IMR-90 (cell line): ENCODE measurements around the gene PHACTR2. TPM values are rescaled to one million over a fixed set of nuclear protein-coding genes. Genes with fewer than 3 reads are reported as not detected.

ENCODE experiments used
- ATAC-seq: fragments of 200-7000 bp; cut with Tn5 transposase; 2 replicates; pipeline ENCODE4 v1.9.1; 2020; ENCODE audit warnings: low read depth, mild to moderate bottlenecking, moderate library complexity
- BruUV-seq: library from RNA; stranded (reverse); fragments of 400-500 nt; replicated peaks from 2 replicates; lab custom pipeline; 2021; lab: Mats Ljungman, UMichigan
- CTCF ChIA-PET: fragments of 300-600 bp; formaldehyde crosslinking; extraction: SDS; loops from one replicate; lab custom pipeline; 2021; ENCODE audit warnings: antibody characterized with exemption; lab: Yijun Ruan, JAX
- POLR2A ChIA-PET: fragments of 300-600 bp; sonication (Branson Sonifier 250); formaldehyde crosslinking; loops from one replicate; lab custom pipeline; 2022; ENCODE audit warnings: antibody characterized with exemption; ENCODE audit not compliant: unreplicated experiment; lab: Charles Lee
- DNase-seq: peaks from one replicate; pipeline ENCODE4 v3.0.0; 2013
- H2AFZ ChIP-seq: replicated peaks from 2 replicates; pipeline ENCODE3; 2013; ENCODE audit warnings: low read length, mild to moderate bottlenecking; ENCODE audit not compliant: poor library complexity
- H2AK5ac ChIP-seq: 2 replicates; pipeline ENCODE4 v1.6.1; 2013; ENCODE audit warnings: low read depth, low read length, inconsistent platforms
- H2AK9ac ChIP-seq: replicated peaks from 2 replicates; pipeline ENCODE3; 2013; ENCODE audit warnings: mild to moderate bottlenecking, low read depth, low read length, moderate library complexity; ENCODE audit not compliant: poor library complexity
- H2BK120ac ChIP-seq: 2 replicates; pipeline ENCODE4 v1.6.1; 2013; ENCODE audit warnings: low read depth, low read length, inconsistent platforms
- H2BK15ac ChIP-seq: 3 replicates; pipeline ENCODE4 v1.6.1; 2013; ENCODE audit warnings: low read depth, low read length, inconsistent platforms
- H2BK20ac ChIP-seq: 2 replicates; pipeline ENCODE4 v1.6.1; 2013; ENCODE audit warnings: low read depth, mild to moderate bottlenecking, inconsistent platforms, low read length, moderate library complexity
- H2BK5ac ChIP-seq: 2 replicates; pipeline ENCODE4 v1.6.1; 2013; ENCODE audit warnings: mild to moderate bottlenecking, low read depth, low read length, inconsistent platforms; ENCODE audit not compliant: poor library complexity, severe bottlenecking
- H3K14ac ChIP-seq: replicated peaks from 2 replicates; pipeline ENCODE4 v1.6.1; 2013; ENCODE audit warnings: low read depth, low read length, inconsistent platforms
- H3K18ac ChIP-seq: 2 replicates; pipeline ENCODE4 v1.6.1; 2013; ENCODE audit warnings: low read depth, low read length, control low read depth
- H3K23ac ChIP-seq: 2 replicates; pipeline ENCODE4 v1.6.1; 2013; ENCODE audit warnings: low read depth, low read length, inconsistent platforms
- H3K27ac ChIP-seq: 2 replicates; pipeline ENCODE4 v1.5.1; 2013; ENCODE audit warnings: mild to moderate bottlenecking, control low read depth, low read length; ENCODE audit not compliant: insufficient read depth
- H3K27me3 ChIP-seq: 2 replicates; pipeline ENCODE4 v1.6.1; 2013; ENCODE audit warnings: low read length; ENCODE audit not compliant: control insufficient read depth, insufficient read depth
- H3K36me3 ChIP-seq: 2 replicates; pipeline ENCODE4 v1.6.1; 2013; ENCODE audit warnings: low read length, mixed read lengths; ENCODE audit not compliant: control insufficient read depth, insufficient read depth
- H3K4ac ChIP-seq: 2 replicates; pipeline ENCODE4 v1.6.1; 2013; ENCODE audit warnings: low read depth, low read length, inconsistent platforms
- H3K4me1 ChIP-seq: 2 replicates; pipeline ENCODE4 v1.6.1; 2013; ENCODE audit warnings: low read length, mixed read lengths; ENCODE audit not compliant: control insufficient read depth, insufficient read depth
- H3K4me2 ChIP-seq: 2 replicates; pipeline ENCODE4 v1.6.1; 2013; ENCODE audit warnings: low read depth, mild to moderate bottlenecking, control low read depth, low read length, moderate library complexity
- H3K4me3 ChIP-seq: 2 replicates; pipeline ENCODE4 v1.5.1; 2013; ENCODE audit warnings: low read depth, mild to moderate bottlenecking, control low read depth, low read length, moderate library complexity; ENCODE audit not compliant: insufficient read depth
- H3K56ac ChIP-seq: 2 replicates; pipeline ENCODE4 v1.6.1; 2013; ENCODE audit warnings: low read length, inconsistent platforms; ENCODE audit not compliant: insufficient read depth; ENCODE audit errors: extremely low read depth
- H3K79me1 ChIP-seq, 2 experiments: 2 replicates each; pipeline ENCODE4 v1.6.1; 2013; ENCODE audit warnings: low read length in 2 of 2, inconsistent platforms in 1 of 2, low read depth in 1 of 2
- H3K9ac ChIP-seq: 2 replicates; pipeline ENCODE4 v1.6.1; 2013; ENCODE audit warnings: low read depth, low read length, control low read depth
- H3K9me1 ChIP-seq: 2 replicates; pipeline ENCODE4 v1.6.1; 2013; ENCODE audit warnings: low read length, inconsistent platforms; ENCODE audit not compliant: insufficient read depth
- H3K9me3 ChIP-seq: 2 replicates; pipeline ENCODE4 v1.6.1; 2013; ENCODE audit warnings: low read length; ENCODE audit not compliant: control insufficient read depth, insufficient read depth
- H4K20me1 ChIP-seq: 2 replicates; pipeline ENCODE4 v1.6.1; 2013; ENCODE audit warnings: low read length, inconsistent platforms; ENCODE audit not compliant: insufficient read depth
- H4K5ac ChIP-seq: 2 replicates; pipeline ENCODE4 v1.6.1; 2013; ENCODE audit warnings: mild to moderate bottlenecking, low read depth, low read length, control low read depth
- H4K8ac ChIP-seq, 2 experiments: 2 replicates each; pipeline ENCODE4 v1.6.1; 2013; ENCODE audit warnings: low read depth in 2 of 2, low read length in 2 of 2, control low read depth in 1 of 2, inconsistent platforms in 1 of 2
- H4K91ac ChIP-seq: 2 replicates; pipeline ENCODE4 v1.6.1; 2013; ENCODE audit warnings: low read depth, low read length, inconsistent platforms; ENCODE audit not compliant: insufficient read depth
- BHLHE40 ChIP-seq: fragments of 150-350 bp; IDR thresholded peaks from 2 replicates; pipeline ENCODE4 v1.6.1; 2016; ENCODE audit warnings: mild to moderate bottlenecking, low read depth, low read length
- CEBPB ChIP-seq: IDR thresholded peaks from 2 replicates; pipeline ENCODE4 v1.6.1; 2012; ENCODE audit warnings: low read depth, low read length, improper control_type of control experiment
- CTCF ChIP-seq: conservative IDR thresholded peaks from 2 replicates; pipeline ENCODE4 v1.5.1; 2012; ENCODE audit warnings: mild to moderate bottlenecking, low read depth, low read length, improper control_type of control experiment
- ELK1 ChIP-seq: fragments of 150-350 bp; IDR thresholded peaks from 2 replicates; pipeline ENCODE4 v1.6.1; 2016; ENCODE audit warnings: low read depth, mild to moderate bottlenecking, low read length, moderate library complexity, borderline replicate concordance
- MAFK ChIP-seq: IDR thresholded peaks from 2 replicates; pipeline ENCODE4 v1.6.1; 2012; ENCODE audit warnings: low read depth, low read length, improper control_type of control experiment
- NFE2L2 ChIP-seq: fragments of 150-350 bp; IDR thresholded peaks from 2 replicates; pipeline ENCODE4 v1.6.1; 2016; ENCODE audit warnings: low read depth, mild to moderate bottlenecking, low read length
- RAD21 ChIP-seq: IDR thresholded peaks from 2 replicates; pipeline ENCODE4 v1.6.1; 2012; ENCODE audit warnings: low read length, improper control_type of control experiment
- SMC3 ChIP-seq: fragments of 150-350 bp; IDR thresholded peaks from 2 replicates; pipeline ENCODE4 v1.6.1; 2016; ENCODE audit warnings: low read depth, mild to moderate bottlenecking, antibody characterized with exemption, low read length, moderate library complexity
- USF2 ChIP-seq: fragments of 150-350 bp; IDR thresholded peaks from 2 replicates; pipeline ENCODE4 v1.6.1; 2017; ENCODE audit warnings: mild to moderate bottlenecking, antibody characterized with exemption, low read length, low read depth
- whole genome bisulfite sequencing, 2 experiments: methylation state at CpG; one replicate each; pipeline versions ENCODE4 v1.1.5 to v1.1.7; 2013; ENCODE audit warnings: missing lambda C conversion rate in 2 of 2; ENCODE audit not compliant: insufficient read length in 1 of 2; ENCODE audit errors: extremely low coverage in 2 of 2; 5-methylcytosine and 5-hydroxymethylcytosine counted together
- dilution Hi-C: fragments of 300-500 bp; cut with HindIII; formaldehyde crosslinking; loops from one replicate; pipeline ENCODE4 v1.14.3; 2018; ENCODE audit warnings: low sequenced_read_pairs; ENCODE audit not compliant: unreplicated experiment
- in situ Hi-C: fragments of 300-500 bp; cut with MboI; formaldehyde crosslinking; loops from 3 replicates; pipeline ENCODE4 v1.14.3; 2019; ENCODE audit warnings: low sequenced_read_pairs, inconsistent platforms, mixed read lengths
- intact Hi-C: fragments of 100-400 bp; cut with micrococcal nuclease; formaldehyde crosslinking; loops from 2 replicates; pipeline ENCODE4 v1.10.0; 2022
- polyA plus RNA-seq, 3 experiments: library from polyadenylated mRNA; depleted of rRNA; stranded (reverse); fragments of >200 nt; gene quantifications; 2 replicates each; pipeline ENCODE4 v1.2.3, GENCODE V29; 2012; ENCODE audit warnings: low replicate concordance in 1 of 3
- total RNA-seq: library from RNA; depleted of rRNA; stranded (reverse); fragments of >200 nt; gene quantifications from 2 replicates; pipeline ENCODE4 v1.2.3, GENCODE V29; 2012

Gene PHACTR2
- total and polyA plus RNA-seq, 2 of the 4 experiments (the other 2 are of a cell fraction), result 14.5 to 74.2 TPM

- H2BK120ac ChIP-seq, result peak overlapping the region; percentile 45; the same call in 1 of the 2 replicates
- H4K20me1 ChIP-seq, result no peaks in the 10 kb centered on the region
- BruUV-seq, result no TSS peak
- H4K8ac ChIP-seq, result peak overlapping the region in 1 of 2 experiments; percentile 10; a peak in 1 of 4 replicates
- TF ChIP-seq CEBPB (no peak), SMC3 (no peak), MAFK (no peak), USF2 (peak; percentile 77), NFE2L2 (no peak), RAD21 (no peak), CTCF (no peak), BHLHE40 (peak; percentile 96), ELK1 (no peak)
- H3K4me1 ChIP-seq, result peaks cover 10% of the 10 kb centered on the region
- H2AK9ac ChIP-seq, result no peak overlapping the region
- H2AFZ ChIP-seq, result no peak overlapping the region
- H3K14ac ChIP-seq, result no peak overlapping the region
- in situ Hi-C loops (no loop called here), intact Hi-C loops (loop anchor here (5.0 kb wide), 1 partner anchor 46 kb away; no protein-coding TSS in a partner anchor), dilution Hi-C loops (no loop called here)
- H4K91ac ChIP-seq, result no peak overlapping the region; the same call in 1 of the 2 replicates
- POLR2A ChIA-PET, result no interaction called here
- no peak overlapping the region; the same call in 1 of the 2 replicates for H4K5ac ChIP-seq
- H3K9me1 ChIP-seq, result peaks cover 4% of the 10 kb centered on the region
- H3K9ac ChIP-seq, result 0 out of 2 replicates have a peak overlapping the region, but pooled peaks have one; percentile 4
- no peaks in the 10 kb centered on the region for H3K9me3 ChIP-seq
- no peak overlapping the region for H3K4me3 ChIP-seq
- no peaks in the 10 kb centered on the region for H3K36me3 ChIP-seq
- CTCF ChIA-PET, result no interaction called here
- H3K18ac ChIP-seq, result no peak overlapping the region
- no peak overlapping the region for H2BK15ac ChIP-seq
- peak; percentile 77 for DNase-seq
- H3K4ac ChIP-seq, result peak overlapping the region; percentile 12; the same call in 1 of the 2 replicates
- no peak overlapping the region for H3K56ac ChIP-seq
- peak; percentile 18; the same call in 1 of the 2 replicates for ATAC-seq
- H3K23ac ChIP-seq, result no peak overlapping the region
- peak overlapping the region; percentile 40 for H2BK5ac ChIP-seq
- H3K79me1 ChIP-seq, result peaks cover 8 to 28% of the 10 kb centered on the region in 2 experiments
- H2BK20ac ChIP-seq, result no peak overlapping the region
- peak overlapping the region; percentile 62 for H3K4me2 ChIP-seq
- peak overlapping the region; percentile 80; the same call in 1 of the 2 replicates for H3K27ac ChIP-seq
- WGBS, 2 experiments, result no CpG with 5 or more reads among the region's 4 CpGs
- no peaks in the 10 kb centered on the region for H3K27me3 ChIP-seq
- H2AK5ac ChIP-seq, result no peak overlapping the region
Measured at GRCh38 chr6:143673669-143674068, 4.1 kb upstream of the PHACTR2 start.
